ENCODE measurements around the gene ST8SIA6. TPM values are rescaled to one million over a fixed set of nuclear protein-coding genes. Genes with fewer than 3 reads are reported as not detected.
"Not testable (repeated sequence)": the region's sequence is repeated elsewhere in the genome, so short reads cannot be mapped to it uniquely, and the experiment has no call there.

The ST8SIA6 gene
- total RNA-seq, 1 donor from 2014 or later: 4.3 TPM

- no peak for DNase-seq (ENCODE audit: low spot score)
Measured at GRCh38 chr10:17427201-17427600, 27.2 kb downstream of the ST8SIA6 start.

- no peak for DNase-seq (ENCODE audit: low spot score)
Measured at GRCh38 chr10:17426263-17426750, 28.1 kb downstream of the ST8SIA6 start.

- peak; percentile 13 for DNase-seq (ENCODE audit: low spot score)
Measured at GRCh38 chr10:17425584-17426262, 28.7 kb downstream of the ST8SIA6 start.

GRCh38 chr10:17423632-17424186 is 30.7 kb downstream of the ST8SIA6 start:
- DNase-seq (ENCODE audit: low spot score): no peak

GRCh38 chr10:17422931-17423330 is 31.5 kb downstream of the ST8SIA6 start:
- DNase-seq (ENCODE audit: low spot score): no peak

GRCh38 chr10:17418249-17418648 is 36.1 kb downstream of the ST8SIA6 start:
- no peak for DNase-seq (ENCODE audit: low spot score)

GRCh38 chr10:17416442-17417211 is 37.8 kb downstream of the ST8SIA6 start:
- no peak for DNase-seq (ENCODE audit: low spot score)

- no peak for DNase-seq (ENCODE audit: low spot score)
Measured at GRCh38 chr10:17415046-17415658, 39.2 kb downstream of the ST8SIA6 start.

- DNase-seq (ENCODE audit: low spot score): no peak
Measured at GRCh38 chr10:17414484-17414883, 39.9 kb downstream of the ST8SIA6 start.

- DNase-seq (ENCODE audit: low spot score): no peak
Measured at GRCh38 chr10:17413876-17414275, 40.5 kb downstream of the ST8SIA6 start.

GRCh38 chr10:17412323-17412722 is 42.1 kb downstream of the ST8SIA6 start:
- no peak for DNase-seq (ENCODE audit: low spot score)

GRCh38 chr10:17410907-17411306 is 43.5 kb downstream of the ST8SIA6 start:
- DNase-seq (ENCODE audit: low spot score): no peak

- no peak for DNase-seq (ENCODE audit: low spot score)
Measured at GRCh38 chr10:17409170-17409733, 45.1 kb downstream of the ST8SIA6 start.

GRCh38 chr10:17407047-17407446 is 47.3 kb downstream of the ST8SIA6 start:
- no peak for DNase-seq (ENCODE audit: low spot score)

GRCh38 chr10:17406036-17406834 is 48.2 kb downstream of the ST8SIA6 start:
- DNase-seq (ENCODE audit: low spot score): no peak

GRCh38 chr10:17403161-17403560 is 51.2 kb downstream of the ST8SIA6 start:
- DNase-seq (ENCODE audit: low spot score): no peak

GRCh38 chr10:17402040-17402439 is 52.4 kb downstream of the ST8SIA6 start:
- not testable (repeated sequence) for DNase-seq (ENCODE audit: low spot score)

- no peak for DNase-seq (ENCODE audit: low spot score)
Measured at GRCh38 chr10:17396004-17396403, 58.4 kb downstream of the ST8SIA6 start.

GRCh38 chr10:17394854-17395253 is 59.5 kb downstream of the ST8SIA6 start:
- no peak for DNase-seq (ENCODE audit: low spot score)

GRCh38 chr10:17387861-17388503 is 66.4 kb downstream of the ST8SIA6 start:
- peak; percentile 17 for DNase-seq (ENCODE audit: low spot score)
